ENCODE results near the gene NFIX. TPM values are rescaled to one million over a fixed set of nuclear protein-coding genes. Genes with fewer than 3 reads are reported as not detected.

The NFIX gene
- total and polyA plus RNA-seq, 2 of the 13 experiments (the other 11 are each of a cell fraction or from before 2014, with no cell fraction given): 3.4 to 5.4 TPM

GRCh38 chr19:13022859-13023636 is 27.8 kb downstream of the NFIX start (continued):
- TF ChIP-seq ARID4A (CRISPR knock-in tag; IDR thresholded peaks at IDR 0.05; ENCODE audit: borderline replicate concordance): peak; percentile 56; the same call in 1 of the 2 replicates
- no peak for TF ChIP-seq CBX5 (CRISPR knock-in tag; IDR thresholded peaks at IDR 0.05; ENCODE audit: borderline replicate concordance)
- TF ChIP-seq NFKBIZ (CRISPR knock-in tag; IDR thresholded peaks at IDR 0.05): no peak
- TF ChIP-seq FIP1L1 (IDR thresholded peaks at IDR 0.05; ENCODE audit: borderline replicate concordance, insufficient read depth, low read depth, low read length): no peak
- TF ChIP-seq DNMT3B (CRISPR knock-in tag; conservative IDR thresholded peaks at IDR 0.05): 0 out of 2 replicates have a peak, but pooled peaks have one; percentile 49
- TF ChIP-seq SP1 (IDR thresholded peaks at IDR 0.05): no peak
- peak; percentile 68 for TF ChIP-seq SP1 (CRISPR knock-in tag; IDR thresholded peaks at IDR 0.05)
- no peak for TF ChIP-seq ELF4 (CRISPR knock-in tag; IDR thresholded peaks at IDR 0.05; ENCODE audit: borderline replicate concordance)
- no peak for TF ChIP-seq NCOA5 (CRISPR knock-in tag; IDR thresholded peaks at IDR 0.05)
- peak; percentile 43; the same call in 1 of the 2 replicates for TF ChIP-seq TAF1 (CRISPR knock-in tag; IDR thresholded peaks at IDR 0.05)
- TF ChIP-seq ZNF484 (CRISPR knock-in tag; IDR thresholded peaks at IDR 0.05; ENCODE audit: borderline replicate concordance, low read depth): no peak
- peak; percentile 52; the same call in 1 of the 2 replicates for TF ChIP-seq MYC (CRISPR knock-in tag; IDR thresholded peaks at IDR 0.05; ENCODE audit: borderline replicate concordance)
- TF ChIP-seq ZNF274 (CRISPR knock-in tag; IDR thresholded peaks at IDR 0.05): peak; percentile 61; the same call in 1 of the 2 replicates
- no peak for TF ChIP-seq AHDC1 (CRISPR knock-in tag; IDR thresholded peaks at IDR 0.05; ENCODE audit: borderline replicate concordance)
- peak; percentile 11 for TF ChIP-seq AGO2 (optimal IDR thresholded peaks at IDR 0.05; ENCODE audit: low read depth, low read length)
- TF ChIP-seq SAFB2 (CRISPR knock-in tag; IDR thresholded peaks at IDR 0.05; ENCODE audit: borderline replicate concordance, low read depth): no peak
- no peak for TF ChIP-seq ZSCAN21 (CRISPR knock-in tag; IDR thresholded peaks at IDR 0.05; ENCODE audit: borderline replicate concordance)
- peak; percentile 69 for TF ChIP-seq MEF2D (CRISPR knock-in tag; IDR thresholded peaks at IDR 0.05)
- peak; percentile 89 for TF ChIP-seq SALL1 (CRISPR knock-in tag; IDR thresholded peaks at IDR 0.05)
